A172 (cell line): ENCODE data around the gene HAVCR2. TPM values are rescaled to one million over a fixed set of nuclear protein-coding genes. Genes with fewer than 3 reads are reported as not detected.
A peak's percentile ranks its signal among the peaks of the same experiment; 100 is the strongest.

Experiments
- DNase-seq: peaks from one replicate; pipeline ENCODE4 v3.0.0-alpha.2; 2015; ENCODE audit warnings: low spot score
- total RNA-seq: library from RNA; depleted of rRNA; stranded (reverse); fragments of >200 nt; shearing (Covaris generic); gene quantifications from 2 replicates; pipeline ENCODE4 v1.2.3, GENCODE V29; 2014; rRNA removed

The HAVCR2 gene
- total RNA-seq, 1 experiment from 2014 or later = not detected

DNA sequence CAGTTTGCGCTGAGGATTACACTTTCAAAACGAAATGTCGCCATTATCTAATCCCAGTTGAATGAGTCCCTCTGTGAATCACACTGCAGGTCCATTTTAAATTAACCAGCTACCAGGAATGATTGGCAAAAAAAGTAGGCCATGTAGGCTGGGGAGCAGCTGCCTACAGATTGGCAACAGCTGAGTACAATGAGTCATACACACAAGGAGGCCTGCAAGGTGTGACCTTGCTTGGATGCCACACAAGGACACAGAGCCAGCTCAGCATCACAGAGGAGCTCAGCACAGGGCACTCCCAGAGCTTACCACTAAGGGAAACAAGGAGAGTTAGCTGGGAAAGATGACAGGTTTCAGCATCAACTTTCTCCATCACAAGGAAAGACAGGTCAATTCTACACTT, 62.8 kb downstream of the HAVCR2 start:
- peak; percentile 61 for DNase-seq

DNA sequence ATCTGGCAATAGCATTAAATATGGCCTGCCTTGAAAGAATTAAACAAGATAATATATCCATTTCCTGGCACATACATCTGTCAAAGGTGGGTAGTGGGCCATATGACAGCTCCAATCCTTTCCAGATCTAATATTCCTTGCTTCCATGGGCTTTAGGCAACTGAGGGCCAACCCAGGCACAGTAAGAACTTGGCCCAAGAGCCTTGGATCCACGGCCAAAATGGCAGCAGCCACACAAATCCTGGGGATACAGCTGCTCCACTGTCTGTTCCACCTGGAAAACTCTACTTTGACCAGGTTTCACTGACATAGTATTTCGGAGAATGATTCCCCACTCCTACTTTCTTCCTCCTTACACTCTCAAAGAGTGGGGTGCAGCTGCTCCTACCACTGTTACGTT, 63.2 kb downstream of the HAVCR2 start:
- no peak for DNase-seq

DNA sequence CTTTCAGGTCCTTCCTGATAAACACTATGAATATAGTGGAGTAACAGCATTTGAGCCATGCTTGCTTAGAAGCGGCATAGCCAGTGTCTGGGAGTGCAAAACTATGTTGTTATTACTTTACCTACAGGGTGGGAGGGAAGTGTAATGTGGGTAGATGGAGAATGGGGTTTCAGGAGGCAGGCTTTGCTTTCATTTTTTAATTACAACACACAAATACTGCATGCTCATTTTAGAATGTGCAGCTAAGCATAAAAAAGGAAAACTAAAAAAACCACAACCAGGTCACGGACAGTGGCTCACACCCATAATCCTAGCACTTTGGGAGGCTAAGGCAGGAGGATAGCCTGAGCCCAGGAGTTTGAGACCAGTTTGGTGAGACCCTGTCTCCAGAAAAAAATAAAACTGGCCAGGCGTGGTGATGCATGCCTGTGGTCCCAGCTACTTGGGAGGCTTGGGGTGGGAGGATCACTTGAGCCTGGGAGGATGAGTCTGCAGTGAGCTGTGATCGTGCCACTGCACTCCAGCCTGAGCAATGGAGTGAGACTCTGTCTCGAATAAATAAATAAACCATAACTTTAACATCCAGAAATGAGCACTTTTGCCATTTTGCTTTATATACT, 70.2 kb downstream of the HAVCR2 start:
- no peak for DNase-seq

Other genes with a start within 250 kb of the HAVCR2 start
- not detected in 2 replicates for gene TIMD4, start 145.8 kb downstream of the HAVCR2 start, total RNA-seq
- not detected in 2 replicates for gene HAVCR1, start 49.9 kb downstream of the HAVCR2 start, total RNA-seq
- gene MED7, start 33.8 kb upstream of the HAVCR2 start, total RNA-seq = 25.6 and 26.0 TPM in 2 replicates
- gene GARIN3, start 57.2 kb upstream of the HAVCR2 start, total RNA-seq = not detected in 2 replicates
- gene ITK, start 71.8 kb upstream of the HAVCR2 start, total RNA-seq = 0.19 and 0.69 TPM in 2 replicates
- gene CYFIP2, start 157.1 kb upstream of the HAVCR2 start, total RNA-seq = 24.7 and 47.7 TPM in 2 replicates